ENCODE results near the gene GAPDH.

DNA sequence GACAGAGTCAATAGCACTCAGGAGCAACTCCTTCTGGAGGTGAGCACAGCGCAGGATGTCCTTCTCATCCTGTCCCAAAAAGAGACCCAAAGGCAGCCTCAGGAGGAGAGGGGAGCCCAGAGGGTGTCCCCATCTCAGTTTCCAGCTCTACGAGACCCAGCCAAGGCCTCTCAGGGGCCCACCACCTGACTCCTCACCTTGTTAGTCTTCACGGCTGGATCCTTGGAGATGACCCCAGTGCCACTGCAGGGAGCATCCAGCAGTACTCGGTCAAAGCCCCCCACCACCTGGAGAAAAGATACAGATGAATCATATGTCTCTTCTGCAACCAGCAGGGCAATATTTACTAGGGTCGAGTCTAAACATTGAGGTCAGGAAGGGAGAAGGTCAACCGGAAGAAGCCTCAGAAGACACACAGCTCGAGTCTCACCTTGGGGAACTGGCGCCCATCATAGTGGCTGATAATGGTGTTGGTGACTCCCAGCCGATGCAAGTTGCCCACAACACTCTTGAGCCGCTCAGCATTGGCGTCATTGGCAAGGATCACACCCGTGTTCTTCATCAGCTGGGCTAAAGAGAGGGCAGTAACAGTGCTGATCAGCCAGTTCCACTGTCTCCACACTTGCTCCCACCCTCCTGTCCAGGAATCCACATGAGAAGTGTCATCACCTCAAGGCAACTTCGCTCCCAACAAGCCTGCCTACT lies 26.3 kb downstream of the GAPDH start:
- TF ChIP-seq POLR2AphosphoS5 (IDR thresholded peaks at IDR 0.05) = no peak
- TF ChIP-seq POLR2A (IDR thresholded peaks at IDR 0.05) = no peak
- TF ChIP-seq, protein P1, sequence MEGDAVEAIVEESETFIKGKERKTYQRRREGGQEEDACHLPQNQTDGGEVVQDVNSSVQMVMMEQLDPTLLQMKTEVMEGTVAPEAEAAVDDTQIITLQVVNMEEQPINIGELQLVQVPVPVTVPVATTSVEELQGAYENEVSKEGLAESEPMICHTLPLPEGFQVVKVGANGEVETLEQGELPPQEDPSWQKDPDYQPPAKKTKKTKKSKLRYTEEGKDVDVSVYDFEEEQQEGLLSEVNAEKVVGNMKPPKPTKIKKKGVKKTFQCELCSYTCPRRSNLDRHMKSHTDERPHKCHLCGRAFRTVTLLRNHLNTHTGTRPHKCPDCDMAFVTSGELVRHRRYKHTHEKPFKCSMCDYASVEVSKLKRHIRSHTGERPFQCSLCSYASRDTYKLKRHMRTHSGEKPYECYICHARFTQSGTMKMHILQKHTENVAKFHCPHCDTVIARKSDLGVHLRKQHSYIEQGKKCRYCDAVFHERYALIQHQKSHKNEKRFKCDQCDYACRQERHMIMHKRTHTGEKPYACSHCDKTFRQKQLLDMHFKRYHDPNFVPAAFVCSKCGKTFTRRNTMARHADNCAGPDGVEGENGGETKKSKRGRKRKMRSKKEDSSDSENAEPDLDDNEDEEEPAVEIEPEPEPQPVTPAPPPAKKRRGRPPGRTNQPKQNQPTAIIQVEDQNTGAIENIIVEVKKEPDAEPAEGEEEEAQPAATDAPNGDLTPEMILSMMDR (IDR thresholded peaks at IDR 0.05) = no peak
- no peak for TF ChIP-seq EP300 (IDR thresholded peaks at IDR 0.05; ENCODE audit: low read depth)

Measured in transverse colon (tissue), 4 donors.